Measurements from ENCODE around the gene RUVBL2. TPM values are rescaled to one million over a fixed set of nuclear protein-coding genes. Genes with fewer than 3 reads are reported as not detected.
A peak's percentile ranks its signal among the peaks of the same experiment; 100 is the strongest.

Gene RUVBL2
- 10 to 100 TPM; 52.5 to 80.1 TPM for total RNA-seq
- 10 to 100 TPM; 29.6 to 46.7 TPM for polyA plus RNA-seq

GRCh38 chr19:48993175-48994034, at the start of gene RUVBL2, which contains the start of gene GYS1:
Gene RUVBL2 (plus strand): TSS chr19:48993887. CDS start chr19:48993912, 25 bp downstream.
Gene GYS1 (minus strand): TSS chr19:48993309. CDS start chr19:48993112, 197 bp downstream.
- TF ChIP-seq RXRA (IDR thresholded peaks at IDR 0.05) (peak in 1 of 2 donors; percentile 53), FOXA1 (IDR thresholded peaks at IDR 0.05) (no peak), HNF4A (conservative IDR thresholded peaks at IDR 0.05) (peak; percentile 30 to 45), TAF1 (conservative IDR thresholded peaks at IDR 0.05) (peak; percentile 57), HNF4G (IDR thresholded peaks at IDR 0.05) (peak; percentile 23), RAD21 (IDR thresholded peaks at IDR 0.05) (peak; percentile 44 to 65), NR2F2 (IDR thresholded peaks at IDR 0.05) (no peak), EGR1 (IDR thresholded peaks at IDR 0.05; ENCODE audit: low read depth in 2 of 2) (peak; percentile 15 to 31), ZBTB33 (IDR thresholded peaks at IDR 0.05) (peak; percentile 85), MAX (IDR thresholded peaks at IDR 0.05) (peak; percentile 79), ATF3 (IDR thresholded peaks at IDR 0.05) (no peak), FOXA2 (IDR thresholded peaks at IDR 0.05) (peak; percentile 4), GABPA (IDR thresholded peaks at IDR 0.05 in 1 of 2, conservative IDR thresholded peaks at IDR 0.05 in 1 of 2) (peak; percentile 92 to 95), JUND (IDR thresholded peaks at IDR 0.05) (peak in 1 of 2 donors; percentile 20), YY1 (IDR thresholded peaks at IDR 0.05) (peak; percentile 93), REST (IDR thresholded peaks at IDR 0.05) (peak; percentile 41), SP1 (IDR thresholded peaks at IDR 0.05) (peak; percentile 96)
- TF ChIP-seq, protein P1, sequence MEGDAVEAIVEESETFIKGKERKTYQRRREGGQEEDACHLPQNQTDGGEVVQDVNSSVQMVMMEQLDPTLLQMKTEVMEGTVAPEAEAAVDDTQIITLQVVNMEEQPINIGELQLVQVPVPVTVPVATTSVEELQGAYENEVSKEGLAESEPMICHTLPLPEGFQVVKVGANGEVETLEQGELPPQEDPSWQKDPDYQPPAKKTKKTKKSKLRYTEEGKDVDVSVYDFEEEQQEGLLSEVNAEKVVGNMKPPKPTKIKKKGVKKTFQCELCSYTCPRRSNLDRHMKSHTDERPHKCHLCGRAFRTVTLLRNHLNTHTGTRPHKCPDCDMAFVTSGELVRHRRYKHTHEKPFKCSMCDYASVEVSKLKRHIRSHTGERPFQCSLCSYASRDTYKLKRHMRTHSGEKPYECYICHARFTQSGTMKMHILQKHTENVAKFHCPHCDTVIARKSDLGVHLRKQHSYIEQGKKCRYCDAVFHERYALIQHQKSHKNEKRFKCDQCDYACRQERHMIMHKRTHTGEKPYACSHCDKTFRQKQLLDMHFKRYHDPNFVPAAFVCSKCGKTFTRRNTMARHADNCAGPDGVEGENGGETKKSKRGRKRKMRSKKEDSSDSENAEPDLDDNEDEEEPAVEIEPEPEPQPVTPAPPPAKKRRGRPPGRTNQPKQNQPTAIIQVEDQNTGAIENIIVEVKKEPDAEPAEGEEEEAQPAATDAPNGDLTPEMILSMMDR (IDR thresholded peaks at IDR 0.05; ENCODE audit: low read depth, low read length, missing input control) = peak; percentile 94
- H3K9ac ChIP-seq (ENCODE audit: low read depth in 1 of 2, low read length in 2 of 2) = peak within 1 kb of the TSS; percentile 60 to 98
- peak within 1 kb of the TSS; percentile 89 to 99 for H3K27ac ChIP-seq (ENCODE audit: low read depth in 1 of 2, low read length in 2 of 2)
- no peaks in the 10 kb centered on the region for H3K9me3 ChIP-seq (ENCODE audit: control insufficient read depth in 4 of 4, low read length in 3 of 4)
- WGBS = under 1% methylated on average over 56 of the region's 56 CpGs
- H3K36me3 ChIP-seq (ENCODE audit: control insufficient read depth in 4 of 4, insufficient read depth in 3 of 4, low read depth in 1 of 4, low read length in 3 of 4) = peaks cover 0 to 4% (median under 1%) of the 10 kb centered on the region in 4 donors
- H3K4me3 ChIP-seq (ENCODE audit: low read depth in 1 of 3, low read length in 3 of 3) = peak within 1 kb of the TSS; percentile 59 to 96 (median 80)
- peak; percentile 99 for DNase-seq (ENCODE audit: low spot score)
- H3K4me1 ChIP-seq (ENCODE audit: control insufficient read depth in 4 of 4, insufficient read depth in 4 of 4, low read length in 3 of 4) = peaks cover 12 to 28% (median 17%) of the 10 kb centered on the region in 4 donors
- no peaks in the 10 kb centered on the region for H3K27me3 ChIP-seq (ENCODE audit: control insufficient read depth in 4 of 4, insufficient read depth in 4 of 4, low read length in 3 of 4)
